ENCODE results near the gene STK11. TPM values are rescaled to one million over a fixed set of nuclear protein-coding genes. Genes with fewer than 3 reads are reported as not detected.
"Not testable (repeated sequence)": the region's sequence is repeated elsewhere in the genome, so short reads cannot be mapped to it uniquely, and the experiment has no call there.

STK11 gene
- polyA plus RNA-seq, 2 donors = 38.8 to 61.4 TPM

- WGBS, 2 donors = 0 to 1% methylated on average over 75 to 79 of the region's 79 CpGs
- peak within 1 kb of the TSS; percentile 80 to 88 for H3K4me3 ChIP-seq (ENCODE audit: low read depth in 1 of 2, low read length in 2 of 2)
- no peaks in the 10 kb centered on the region for H3K27me3 ChIP-seq (ENCODE audit: control insufficient read depth in 1 of 2, insufficient read depth in 2 of 2, low read length in 2 of 2)
- H3K36me3 ChIP-seq (ENCODE audit: control insufficient read depth in 2 of 2, insufficient read depth in 2 of 2, low read length in 1 of 2) = no peaks in the 10 kb centered on the region
- H3K9me3 ChIP-seq (ENCODE audit: control insufficient read depth in 2 of 2, insufficient read depth in 1 of 2, low read depth in 1 of 2, low read length in 1 of 2) = no peaks in the 10 kb centered on the region
- H3K4me1 ChIP-seq (ENCODE audit: control insufficient read depth in 2 of 2, insufficient read depth in 2 of 2, low read length in 1 of 2) = peaks cover 5 to 31% of the 10 kb centered on the region in 2 donors
- peak within 1 kb of the TSS; percentile 79 to 94 for H3K27ac ChIP-seq (ENCODE audit: low read depth in 2 of 2, low read length in 1 of 2)
Observed at GRCh38 chr19:1241417-1242095, 36.0 kb downstream of the STK11 start, which contains the start of gene ATP5F1D. Gene ATP5F1D, plus strand, starts transcription at chr19:1241751. Its CDS starts 100 bp downstream, at chr19:1241851.

GRCh38 chr19:1243768-1244692, 38.5 kb downstream of the STK11 start:
- WGBS, 2 donors = 38 to 39% methylated on average over 33 of the region's 33 CpGs
- H3K27me3 ChIP-seq (ENCODE audit: control insufficient read depth in 1 of 2, insufficient read depth in 2 of 2, low read length in 2 of 2) = no peaks in the 10 kb centered on the region
- H3K4me1 ChIP-seq (ENCODE audit: control insufficient read depth in 2 of 2, insufficient read depth in 2 of 2, low read length in 1 of 2) = peaks cover 5 to 31% of the 10 kb centered on the region in 2 donors
- peak overlapping the region; percentile 88 to 96 for H3K27ac ChIP-seq (ENCODE audit: low read depth in 2 of 2, low read length in 1 of 2)
- no peaks in the 10 kb centered on the region for H3K9me3 ChIP-seq (ENCODE audit: control insufficient read depth in 2 of 2, insufficient read depth in 1 of 2, low read depth in 1 of 2, low read length in 1 of 2)
- H3K4me3 ChIP-seq (ENCODE audit: low read depth in 1 of 2, low read length in 2 of 2) = peak overlapping the region; percentile 19 to 48
- H3K36me3 ChIP-seq (ENCODE audit: control insufficient read depth in 2 of 2, insufficient read depth in 2 of 2, low read length in 1 of 2) = no peaks in the 10 kb centered on the region

GRCh38 chr19:1244693-1245451, 39.3 kb downstream of the STK11 start:
- peak overlapping the region; percentile 19 to 48 for H3K4me3 ChIP-seq (ENCODE audit: low read depth in 1 of 2, low read length in 2 of 2)
- 12% methylated on average over 31 of the region's 31 CpGs for WGBS, 2 donors
- H3K27ac ChIP-seq (ENCODE audit: low read depth in 2 of 2, low read length in 1 of 2) = peak overlapping the region; percentile 88 to 96
- no peaks in the 10 kb centered on the region for H3K27me3 ChIP-seq (ENCODE audit: control insufficient read depth in 1 of 2, insufficient read depth in 2 of 2, low read length in 2 of 2)
- no peaks in the 10 kb centered on the region for H3K36me3 ChIP-seq (ENCODE audit: control insufficient read depth in 2 of 2, insufficient read depth in 2 of 2, low read length in 1 of 2)
- H3K9me3 ChIP-seq (ENCODE audit: control insufficient read depth in 2 of 2, insufficient read depth in 1 of 2, low read depth in 1 of 2, low read length in 1 of 2) = no peaks in the 10 kb centered on the region
- peaks cover 5 to 31% of the 10 kb centered on the region in 2 donors for H3K4me1 ChIP-seq (ENCODE audit: control insufficient read depth in 2 of 2, insufficient read depth in 2 of 2, low read length in 1 of 2)

- WGBS, 2 donors = 40 to 49% methylated on average over 25 to 26 of the region's 26 CpGs
- Histone ChIP-seq H3K27me3 (ENCODE audit: control insufficient read depth in 1 of 2, insufficient read depth in 2 of 2, low read length in 2 of 2) (no peaks in the 10 kb centered on the region), H3K27ac (ENCODE audit: low read depth in 2 of 2, low read length in 1 of 2) (peak overlapping the region; percentile 88 to 96), H3K36me3 (ENCODE audit: control insufficient read depth in 2 of 2, insufficient read depth in 2 of 2, low read length in 1 of 2) (no peaks in the 10 kb centered on the region), H3K9me3 (ENCODE audit: control insufficient read depth in 2 of 2, insufficient read depth in 1 of 2, low read depth in 1 of 2, low read length in 1 of 2) (no peaks in the 10 kb centered on the region), H3K4me3 (ENCODE audit: low read depth in 1 of 2, low read length in 2 of 2) (peak overlapping the region in 1 of 2 donors; percentile 5), H3K4me1 (ENCODE audit: control insufficient read depth in 2 of 2, insufficient read depth in 2 of 2, low read length in 1 of 2) (peaks cover 5 to 31% of the 10 kb centered on the region in 2 donors)
Observed at GRCh38 chr19:1245494-1246264, 40.1 kb downstream of the STK11 start.

GRCh38 chr19:1246265-1247087, 40.9 kb downstream of the STK11 start:
- Histone ChIP-seq H3K4me1 (ENCODE audit: control insufficient read depth in 2 of 2, insufficient read depth in 2 of 2, low read length in 1 of 2) (peaks cover 5 to 26% of the 10 kb centered on the region in 2 donors), H3K27ac (ENCODE audit: low read depth in 2 of 2, low read length in 1 of 2) (peak overlapping the region; percentile 88 to 96)
- H3K36me3 ChIP-seq (ENCODE audit: control insufficient read depth in 2 of 2, insufficient read depth in 2 of 2, low read length in 1 of 2); H3K9me3 ChIP-seq (ENCODE audit: control insufficient read depth in 2 of 2, insufficient read depth in 1 of 2, low read depth in 1 of 2, low read length in 1 of 2); H3K4me3 ChIP-seq (ENCODE audit: low read depth in 1 of 2, low read length in 2 of 2); H3K27me3 ChIP-seq (ENCODE audit: control insufficient read depth in 1 of 2, insufficient read depth in 2 of 2, low read length in 2 of 2): not testable (repeated sequence)
- 68 to 71% methylated on average over 26 to 27 of the region's 27 CpGs for WGBS, 2 donors

- Histone ChIP-seq H3K4me3 (ENCODE audit: low read depth in 1 of 2, low read length in 2 of 2) (peak overlapping the region; percentile 49 to 86), H3K4me1 (ENCODE audit: control insufficient read depth in 2 of 2, insufficient read depth in 2 of 2, low read length in 1 of 2) (peaks cover 3 to 21% of the 10 kb centered on the region in 2 donors), H3K36me3 (ENCODE audit: control insufficient read depth in 2 of 2, insufficient read depth in 2 of 2, low read length in 1 of 2) (peaks cover 0 to 4% of the 10 kb centered on the region in 2 donors), H3K27ac (ENCODE audit: low read depth in 2 of 2, low read length in 1 of 2) (peak overlapping the region; percentile 98 to 99), H3K27me3 (ENCODE audit: control insufficient read depth in 1 of 2, insufficient read depth in 2 of 2, low read length in 2 of 2) (no peaks in the 10 kb centered on the region), H3K9me3 (ENCODE audit: control insufficient read depth in 2 of 2, insufficient read depth in 1 of 2, low read depth in 1 of 2, low read length in 1 of 2) (no peaks in the 10 kb centered on the region)
- WGBS, 2 donors = 60 to 64% methylated on average over 8 of the region's 8 CpGs
Observed at GRCh38 chr19:1247748-1248138, 42.2 kb downstream of the STK11 start.

- Histone ChIP-seq H3K27me3 (ENCODE audit: control insufficient read depth in 1 of 2, insufficient read depth in 2 of 2, low read length in 2 of 2) (no peaks in the 10 kb centered on the region), H3K4me1 (ENCODE audit: control insufficient read depth in 2 of 2, insufficient read depth in 2 of 2, low read length in 1 of 2) (peaks cover 3 to 21% of the 10 kb centered on the region in 2 donors), H3K4me3 (ENCODE audit: low read depth in 1 of 2, low read length in 2 of 2) (peak within 1 kb of the TSS; percentile 79 to 86), H3K27ac (ENCODE audit: low read depth in 2 of 2, low read length in 1 of 2) (peak within 1 kb of the TSS; percentile 98 to 99), H3K36me3 (ENCODE audit: control insufficient read depth in 2 of 2, insufficient read depth in 2 of 2, low read length in 1 of 2) (peaks cover 0 to 4% of the 10 kb centered on the region in 2 donors), H3K9me3 (ENCODE audit: control insufficient read depth in 2 of 2, insufficient read depth in 1 of 2, low read depth in 1 of 2, low read length in 1 of 2) (no peaks in the 10 kb centered on the region)
- 1 to 3% methylated on average over 30 to 60 of the region's 60 CpGs for WGBS, 2 donors
Observed at GRCh38 chr19:1248139-1248785, 42.7 kb downstream of the STK11 start, which contains the start of gene MIDN. Gene MIDN, plus strand, starts transcription at chr19:1248583. Its CDS starts 1,714 bp downstream, at chr19:1250297.

GRCh38 chr19:1248786-1249297, 43.3 kb downstream of the STK11 start:
- Histone ChIP-seq H3K27ac (ENCODE audit: low read depth in 2 of 2, low read length in 1 of 2) (peak overlapping the region; percentile 98 to 99), H3K4me3 (ENCODE audit: low read depth in 1 of 2, low read length in 2 of 2) (peak overlapping the region; percentile 79 to 86), H3K9me3 (ENCODE audit: control insufficient read depth in 2 of 2, insufficient read depth in 1 of 2, low read depth in 1 of 2, low read length in 1 of 2) (no peaks in the 10 kb centered on the region), H3K36me3 (ENCODE audit: control insufficient read depth in 2 of 2, insufficient read depth in 2 of 2, low read length in 1 of 2) (peaks cover 0 to 4% of the 10 kb centered on the region in 2 donors), H3K4me1 (ENCODE audit: control insufficient read depth in 2 of 2, insufficient read depth in 2 of 2, low read length in 1 of 2) (peaks cover 6 to 25% of the 10 kb centered on the region in 2 donors), H3K27me3 (ENCODE audit: control insufficient read depth in 1 of 2, insufficient read depth in 2 of 2, low read length in 2 of 2) (no peaks in the 10 kb centered on the region)
- 1% methylated on average over 33 to 74 of the region's 74 CpGs for WGBS, 2 donors

All from esophagus (tissue), 2 donors.